Measurements from ENCODE around the gene AFF3.

AFF3 gene

DNA sequence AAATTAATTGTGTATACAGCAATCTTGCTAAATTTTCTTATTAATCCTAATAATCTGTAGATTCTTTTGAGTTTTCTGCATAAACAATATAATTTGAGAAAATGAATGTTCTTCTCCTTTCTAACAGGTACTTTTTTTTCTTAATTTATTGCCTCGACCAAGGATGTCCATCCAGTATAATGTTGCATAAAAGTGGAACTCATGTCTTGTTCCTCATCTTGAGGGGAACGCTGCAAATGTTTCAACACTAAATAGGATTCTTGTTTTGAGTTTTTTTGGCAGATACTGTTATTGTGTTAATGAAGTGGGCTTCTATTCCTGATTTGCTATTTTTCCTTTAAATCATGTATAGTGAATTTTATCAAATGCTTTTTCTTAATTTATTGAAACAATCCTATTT lies 408.2 kb downstream of the AFF3 start:
- TF ChIP-seq, protein P1, sequence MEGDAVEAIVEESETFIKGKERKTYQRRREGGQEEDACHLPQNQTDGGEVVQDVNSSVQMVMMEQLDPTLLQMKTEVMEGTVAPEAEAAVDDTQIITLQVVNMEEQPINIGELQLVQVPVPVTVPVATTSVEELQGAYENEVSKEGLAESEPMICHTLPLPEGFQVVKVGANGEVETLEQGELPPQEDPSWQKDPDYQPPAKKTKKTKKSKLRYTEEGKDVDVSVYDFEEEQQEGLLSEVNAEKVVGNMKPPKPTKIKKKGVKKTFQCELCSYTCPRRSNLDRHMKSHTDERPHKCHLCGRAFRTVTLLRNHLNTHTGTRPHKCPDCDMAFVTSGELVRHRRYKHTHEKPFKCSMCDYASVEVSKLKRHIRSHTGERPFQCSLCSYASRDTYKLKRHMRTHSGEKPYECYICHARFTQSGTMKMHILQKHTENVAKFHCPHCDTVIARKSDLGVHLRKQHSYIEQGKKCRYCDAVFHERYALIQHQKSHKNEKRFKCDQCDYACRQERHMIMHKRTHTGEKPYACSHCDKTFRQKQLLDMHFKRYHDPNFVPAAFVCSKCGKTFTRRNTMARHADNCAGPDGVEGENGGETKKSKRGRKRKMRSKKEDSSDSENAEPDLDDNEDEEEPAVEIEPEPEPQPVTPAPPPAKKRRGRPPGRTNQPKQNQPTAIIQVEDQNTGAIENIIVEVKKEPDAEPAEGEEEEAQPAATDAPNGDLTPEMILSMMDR (IDR thresholded peaks at IDR 0.05; ENCODE audit: insufficient read depth, low read depth, low read length, missing control alignments) = no peak

GRCh38 chr2:99729104-99730025 lies 413.0 kb downstream of the AFF3 start:
- DNase-seq (ENCODE audit: low read depth) = no peak
- no peak overlapping the region for H3K4me3 ChIP-seq (ENCODE audit: low read depth, low read length)
- TF ChIP-seq, protein P1 (IDR thresholded peaks at IDR 0.05; ENCODE audit: insufficient read depth, low read depth, low read length, missing control alignments) = no peak

More for the DNA sequence above, 408.2 kb downstream of the AFF3 start:
- no peak for DNase-seq (ENCODE audit: low read depth)
- H3K4me3 ChIP-seq (ENCODE audit: low read depth, low read length) = no peak overlapping the region

GRCh38 chr2:99728166-99728565 lies 414.2 kb downstream of the AFF3 start:
- TF ChIP-seq, protein P1 (IDR thresholded peaks at IDR 0.05; ENCODE audit: insufficient read depth, low read depth, low read length, missing control alignments) = no peak
- DNase-seq (ENCODE audit: low read depth) = no peak
- no peak overlapping the region for H3K4me3 ChIP-seq (ENCODE audit: low read depth, low read length)

- no peak for DNase-seq (ENCODE audit: low read depth)
- H3K4me3 ChIP-seq (ENCODE audit: low read depth, low read length) = no peak overlapping the region
Observed at GRCh38 chr2:99727199-99727598, 415.2 kb downstream of the AFF3 start.

DNA sequence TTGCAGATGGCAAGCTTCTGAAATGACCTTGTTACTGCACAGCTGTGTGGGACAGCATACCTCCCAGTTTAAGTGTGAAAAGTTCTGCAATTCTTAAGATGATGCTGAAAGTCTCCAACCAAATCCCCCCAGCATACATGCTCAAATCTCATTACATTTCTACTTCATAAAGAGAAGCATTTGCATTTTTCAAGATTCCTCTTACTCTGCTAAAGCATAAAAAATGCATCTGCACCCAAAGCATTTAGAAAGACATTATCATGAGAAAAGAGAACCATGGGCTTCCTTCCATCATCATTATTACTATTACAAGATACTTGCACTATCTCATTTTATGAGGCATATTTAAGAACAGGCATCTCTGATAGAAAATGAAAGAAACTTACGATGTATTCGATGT lies 415.7 kb downstream of the AFF3 start:
- DNase-seq (ENCODE audit: low read depth) = no peak
- TF ChIP-seq, protein P1 (IDR thresholded peaks at IDR 0.05; ENCODE audit: insufficient read depth, low read depth, low read length, missing control alignments) = no peak
- H3K4me3 ChIP-seq (ENCODE audit: low read depth, low read length) = no peak overlapping the region

More at GRCh38 chr2:99727199-99727598, 415.2 kb downstream of the AFF3 start:
- TF ChIP-seq, protein P1 (IDR thresholded peaks at IDR 0.05; ENCODE audit: insufficient read depth, low read depth, low read length, missing control alignments) = no peak

GRCh38 chr2:99725820-99726219 lies 416.6 kb downstream of the AFF3 start:
- H3K4me3 ChIP-seq (ENCODE audit: low read depth, low read length) = no peak overlapping the region
- TF ChIP-seq, protein P1 (IDR thresholded peaks at IDR 0.05; ENCODE audit: insufficient read depth, low read depth, low read length, missing control alignments) = no peak
- no peak for DNase-seq (ENCODE audit: low read depth)

Data from GM12865 (cell line).